HL-60/S4 treated with retinoic acid at 250 ng/mL for 4 days and 3 days (cell line): ENCODE data around the gene TTLL5.

Experiments
- in situ Hi-C: fragments of 300-500 bp; cut with MboI; formaldehyde crosslinking; loops from 2 replicates; pipeline ENCODE4 v1.7.0; 2022; ENCODE audit warnings: low sequenced_read_pairs

TTLL5 gene

GRCh38 chr14:75981426-75982265 is 320.6 kb downstream of the TTLL5 start, which contains the start of gene TGFB3:
TSS of gene TGFB3 (minus strand) at chr14:75981995. CDS start at chr14:75980893, 1,102 bp downstream.
- in situ Hi-C loops: loop anchor here (25.0 kb wide), 1 partner anchor 269 kb away; no protein-coding TSS in a partner anchor

GRCh38 chr14:75982266-75983018 is 321.4 kb downstream of the TTLL5 start:
- in situ Hi-C loops: loop anchor here (25.0 kb wide), 1 partner anchor 270 kb away; no protein-coding TSS in a partner anchor

GRCh38 chr14:75983019-75983358 is 321.9 kb downstream of the TTLL5 start:
- in situ Hi-C loops: loop anchor here (25.0 kb wide), 1 partner anchor 271 kb away; no protein-coding TSS in a partner anchor

GRCh38 chr14:75984674-75985073 is 323.6 kb downstream of the TTLL5 start:
- in situ Hi-C loops: loop anchor here (25.0 kb wide), 1 partner anchor 272 kb away; no protein-coding TSS in a partner anchor

- in situ Hi-C loops: loop anchor here (25.0 kb wide), 1 partner anchor 274 kb away; no protein-coding TSS in a partner anchor
These were observed 324.8 kb downstream of the TTLL5 start, which contains the start of gene IFT43 for GRCh38 chr14:75985618-75986438. TSS of gene IFT43 (plus strand) at chr14:75985763. CDS start at chr14:75985787, 24 bp downstream.

- in situ Hi-C loops: loop anchor here (25.0 kb wide), 1 partner anchor 274 kb away; no protein-coding TSS in a partner anchor
These were observed 325.4 kb downstream of the TTLL5 start for GRCh38 chr14:75986439-75986765.

- in situ Hi-C loops: loop anchor here (25.0 kb wide), 1 partner anchor 275 kb away; no protein-coding TSS in a partner anchor
These were observed 326.3 kb downstream of the TTLL5 start for GRCh38 chr14:75987201-75987970.

GRCh38 chr14:75989134-75989533 is 328.1 kb downstream of the TTLL5 start:
- in situ Hi-C loops: loop anchor here (25.0 kb wide), 1 partner anchor 277 kb away; no protein-coding TSS in a partner anchor

- in situ Hi-C loops: loop anchor here (25.0 kb wide), 1 partner anchor 278 kb away; no protein-coding TSS in a partner anchor
These were observed 329.3 kb downstream of the TTLL5 start for GRCh38 chr14:75990297-75990696.

GRCh38 chr14:75991753-75992152 is 330.7 kb downstream of the TTLL5 start:
- in situ Hi-C loops: loop anchor here (25.0 kb wide), 1 partner anchor 279 kb away; no protein-coding TSS in a partner anchor

- in situ Hi-C loops: loop anchor here (25.0 kb wide), 1 partner anchor 281 kb away; no protein-coding TSS in a partner anchor
These were observed 332.6 kb downstream of the TTLL5 start for GRCh38 chr14:75993567-75994041.

GRCh38 chr14:75995372-75996041 is 334.5 kb downstream of the TTLL5 start:
- in situ Hi-C loops: loop anchor here (25.0 kb wide), 1 partner anchor 283 kb away; no protein-coding TSS in a partner anchor

- in situ Hi-C loops: loop anchor here (25.0 kb wide), 1 partner anchor 284 kb away; no protein-coding TSS in a partner anchor
These were observed 335.4 kb downstream of the TTLL5 start for GRCh38 chr14:75996488-75996887.

GRCh38 chr14:75999511-76000190 is 338.6 kb downstream of the TTLL5 start:
- in situ Hi-C loops: loop anchor here (25.0 kb wide), 1 partner anchor 287 kb away; no protein-coding TSS in a partner anchor

- in situ Hi-C loops: no loop called here
These were observed 341.3 kb downstream of the TTLL5 start for GRCh38 chr14:76002383-76002782.
